Kidney epithelial cell (primary cell): Measurements from ENCODE around the gene MFAP3. TPM values are rescaled to one million over a fixed set of nuclear protein-coding genes. Genes with fewer than 3 reads are reported as not detected.
"Not testable (repeated sequence)": the region's sequence is repeated elsewhere in the genome, so short reads cannot be mapped to it uniquely, and the experiment has no call there.

Source experiments
- DNase-seq: peaks from one replicate; pipeline ENCODE4 v3.0.0-alpha.2; 2010; ENCODE audit warnings: low read depth
- H3K27me3 ChIP-seq: 2 replicates; pipeline ENCODE4 v1.6.0; 2011; ENCODE audit warnings: low read length; ENCODE audit not compliant: control insufficient read depth, insufficient read depth
- H3K36me3 ChIP-seq: 2 replicates; pipeline ENCODE4 v1.5.1; 2011; ENCODE audit warnings: low read length; ENCODE audit not compliant: control insufficient read depth, insufficient read depth
- H3K4me3 ChIP-seq: 2 replicates; pipeline ENCODE4 v1.5.1; 2011; ENCODE audit warnings: low read depth, mild to moderate bottlenecking, control low read depth, low read length
- total RNA-seq: library from RNA; depleted of rRNA; stranded (reverse); fragments of >200 nt; gene quantifications from 2 replicates; pipeline ENCODE4 v1.2.3, GENCODE V29; 2015
- TF ChIP-seq, protein P1 (sequence below): IDR thresholded peaks from 2 replicates; pipeline ENCODE4 v1.5.1; 2011; ENCODE audit warnings: mild to moderate bottlenecking, moderate library complexity, low read length, control low read depth, inconsistent platforms; ENCODE audit not compliant: insufficient read depth, poor library complexity, severe bottlenecking

Gene MFAP3
- total RNA-seq, 1 donor from 2014 or later = 51.0 TPM

DNA sequence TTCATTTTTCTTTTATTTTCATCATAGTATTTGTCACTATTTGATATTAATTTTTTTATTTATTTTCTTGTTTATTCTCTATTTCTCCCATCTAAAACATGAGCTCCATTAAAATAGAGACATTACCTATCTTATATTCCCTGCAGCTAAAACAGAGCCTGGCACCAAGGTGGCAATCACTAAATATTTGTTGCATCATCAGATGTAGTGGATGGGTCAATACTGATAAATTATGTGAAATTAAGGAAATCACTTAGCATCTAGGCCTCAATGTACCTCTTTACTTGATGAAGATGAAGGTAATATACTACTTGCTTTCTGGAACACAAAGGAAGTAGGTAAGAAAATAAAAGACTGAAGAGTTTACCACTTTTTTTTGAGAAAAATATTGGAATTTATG is 24.6 kb downstream of the MFAP3 start:
- Histone ChIP-seq H3K4me3 (no peak overlapping the region), H3K27me3 (no peaks in the 10 kb centered on the region), H3K36me3 (no peaks in the 10 kb centered on the region)
- no peak for DNase-seq
- TF ChIP-seq, protein P1, sequence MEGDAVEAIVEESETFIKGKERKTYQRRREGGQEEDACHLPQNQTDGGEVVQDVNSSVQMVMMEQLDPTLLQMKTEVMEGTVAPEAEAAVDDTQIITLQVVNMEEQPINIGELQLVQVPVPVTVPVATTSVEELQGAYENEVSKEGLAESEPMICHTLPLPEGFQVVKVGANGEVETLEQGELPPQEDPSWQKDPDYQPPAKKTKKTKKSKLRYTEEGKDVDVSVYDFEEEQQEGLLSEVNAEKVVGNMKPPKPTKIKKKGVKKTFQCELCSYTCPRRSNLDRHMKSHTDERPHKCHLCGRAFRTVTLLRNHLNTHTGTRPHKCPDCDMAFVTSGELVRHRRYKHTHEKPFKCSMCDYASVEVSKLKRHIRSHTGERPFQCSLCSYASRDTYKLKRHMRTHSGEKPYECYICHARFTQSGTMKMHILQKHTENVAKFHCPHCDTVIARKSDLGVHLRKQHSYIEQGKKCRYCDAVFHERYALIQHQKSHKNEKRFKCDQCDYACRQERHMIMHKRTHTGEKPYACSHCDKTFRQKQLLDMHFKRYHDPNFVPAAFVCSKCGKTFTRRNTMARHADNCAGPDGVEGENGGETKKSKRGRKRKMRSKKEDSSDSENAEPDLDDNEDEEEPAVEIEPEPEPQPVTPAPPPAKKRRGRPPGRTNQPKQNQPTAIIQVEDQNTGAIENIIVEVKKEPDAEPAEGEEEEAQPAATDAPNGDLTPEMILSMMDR = no peak

DNA sequence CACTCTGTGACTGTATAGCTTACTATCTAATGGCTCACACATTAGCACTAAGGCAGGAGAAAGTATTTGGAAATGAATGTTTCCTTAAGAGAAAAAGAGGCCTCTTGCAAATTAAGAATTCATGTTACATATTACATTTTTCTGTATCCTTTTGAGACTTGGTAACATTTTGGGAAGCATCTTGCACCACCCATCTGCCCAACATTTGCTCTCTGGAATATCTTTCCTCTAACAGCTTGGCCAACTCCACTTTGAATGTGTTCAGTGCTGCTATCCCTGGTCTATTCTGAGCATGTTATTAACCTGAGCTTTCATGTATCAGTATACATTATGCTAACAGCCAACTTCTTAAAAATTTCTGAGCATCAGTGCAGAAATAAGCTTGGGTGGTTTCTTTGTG is 27.2 kb downstream of the MFAP3 start:
- TF ChIP-seq, protein P1 = no peak

DNA sequence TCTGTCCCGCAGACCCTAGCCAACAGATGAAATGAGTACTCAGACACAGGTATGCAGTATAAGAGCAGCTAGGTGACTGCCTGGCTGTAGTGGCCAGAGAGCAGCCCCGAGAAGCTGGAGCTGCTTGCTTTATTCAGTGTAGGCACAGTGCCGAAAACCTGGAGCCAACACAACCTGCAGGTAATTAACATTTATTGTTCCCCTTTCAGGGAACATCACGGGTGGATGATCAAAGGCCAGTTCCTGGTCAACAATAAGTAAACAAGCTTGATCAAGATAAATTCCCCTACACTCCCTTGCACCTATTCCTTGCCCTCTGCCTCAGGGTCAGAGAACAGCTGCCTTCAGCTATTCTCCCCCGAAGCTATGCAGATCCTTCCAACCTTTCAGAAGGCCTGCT is 31.1 kb downstream of the MFAP3 start:
- not testable (repeated sequence) for H3K36me3 ChIP-seq, H3K4me3 ChIP-seq, H3K27me3 ChIP-seq, DNase-seq

More for the DNA sequence above, 27.2 kb downstream of the MFAP3 start:
- Histone ChIP-seq H3K4me3 (no peak overlapping the region), H3K27me3 (no peaks in the 10 kb centered on the region), H3K36me3 (no peaks in the 10 kb centered on the region)
- no peak for DNase-seq

DNA sequence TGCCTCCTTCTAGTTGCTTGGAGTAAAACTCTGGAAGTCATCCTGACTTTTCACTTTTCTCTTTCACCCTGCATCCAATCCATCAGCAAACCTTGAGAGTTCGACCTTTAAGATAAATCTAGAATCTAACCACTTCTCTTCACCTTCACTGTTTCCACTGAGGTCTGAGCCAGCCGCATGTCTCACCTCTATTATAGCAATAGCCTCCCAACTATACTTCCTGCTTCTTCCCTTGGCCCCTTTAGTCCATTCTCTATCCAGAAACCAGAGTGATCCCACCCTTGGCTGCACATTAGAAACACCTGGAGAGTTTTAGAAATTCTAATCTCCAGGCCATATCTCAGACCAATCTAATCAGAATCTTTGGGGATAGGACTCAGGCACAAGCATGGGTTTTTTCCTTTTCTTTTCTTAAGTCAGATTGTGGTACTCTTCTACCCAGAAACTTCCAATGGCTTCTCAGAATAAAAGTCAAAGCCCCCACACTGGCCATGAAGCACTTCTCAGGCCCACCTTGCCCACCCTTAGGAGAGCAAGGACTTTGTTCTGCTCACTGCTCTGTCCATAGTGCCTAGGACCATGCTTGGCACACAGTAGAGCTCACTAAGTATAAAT is 33.1 kb downstream of the MFAP3 start:
- H3K4me3 ChIP-seq = no peak overlapping the region
- TF ChIP-seq, protein P1 = no peak

DNA sequence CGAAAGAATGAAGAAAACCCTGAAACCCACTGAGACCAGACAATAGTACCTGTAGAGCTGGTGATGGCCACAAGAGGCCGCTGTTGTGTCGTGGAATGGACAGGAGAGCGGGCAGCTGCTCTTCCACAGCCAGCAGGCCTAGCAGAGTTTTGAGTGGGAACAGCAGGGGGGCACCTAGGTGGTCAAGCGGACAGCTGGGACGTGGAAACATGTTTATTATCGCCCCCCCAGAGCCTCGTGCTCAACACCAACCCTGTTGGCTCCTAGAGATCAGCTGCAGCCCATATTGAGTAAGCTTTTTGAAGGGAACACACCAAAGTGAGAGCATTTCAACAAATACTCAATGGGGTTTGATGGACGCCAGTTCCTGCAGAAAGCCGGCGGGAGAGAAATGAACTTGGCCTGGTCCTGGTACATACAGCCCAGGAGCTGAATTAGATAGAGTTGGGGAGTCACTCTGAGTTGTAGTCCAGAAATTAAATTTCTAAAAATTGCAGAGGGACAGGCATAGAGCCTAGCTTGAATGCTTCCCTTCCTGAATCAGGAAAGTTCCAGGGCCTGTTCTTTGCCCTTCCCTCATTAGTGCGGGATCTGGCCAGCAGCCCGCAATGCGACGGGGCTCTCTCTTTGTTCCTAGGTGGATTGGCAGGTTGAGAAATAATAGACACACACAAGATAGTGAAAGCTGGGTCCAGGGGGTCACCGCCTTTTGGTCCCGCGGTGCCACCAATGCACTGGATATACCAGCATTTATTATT is 33.8 kb downstream of the MFAP3 start:
- H3K27me3 ChIP-seq = no peaks in the 10 kb centered on the region
- no peak for DNase-seq
- H3K36me3 ChIP-seq = no peaks in the 10 kb centered on the region
- H3K4me3 ChIP-seq = no peak overlapping the region
- TF ChIP-seq, protein P1 = peak; percentile 88

More for the DNA sequence above, 33.1 kb downstream of the MFAP3 start:
- no peaks in the 10 kb centered on the region for H3K27me3 ChIP-seq
- no peak for DNase-seq
- H3K36me3 ChIP-seq = no peaks in the 10 kb centered on the region

DNA sequence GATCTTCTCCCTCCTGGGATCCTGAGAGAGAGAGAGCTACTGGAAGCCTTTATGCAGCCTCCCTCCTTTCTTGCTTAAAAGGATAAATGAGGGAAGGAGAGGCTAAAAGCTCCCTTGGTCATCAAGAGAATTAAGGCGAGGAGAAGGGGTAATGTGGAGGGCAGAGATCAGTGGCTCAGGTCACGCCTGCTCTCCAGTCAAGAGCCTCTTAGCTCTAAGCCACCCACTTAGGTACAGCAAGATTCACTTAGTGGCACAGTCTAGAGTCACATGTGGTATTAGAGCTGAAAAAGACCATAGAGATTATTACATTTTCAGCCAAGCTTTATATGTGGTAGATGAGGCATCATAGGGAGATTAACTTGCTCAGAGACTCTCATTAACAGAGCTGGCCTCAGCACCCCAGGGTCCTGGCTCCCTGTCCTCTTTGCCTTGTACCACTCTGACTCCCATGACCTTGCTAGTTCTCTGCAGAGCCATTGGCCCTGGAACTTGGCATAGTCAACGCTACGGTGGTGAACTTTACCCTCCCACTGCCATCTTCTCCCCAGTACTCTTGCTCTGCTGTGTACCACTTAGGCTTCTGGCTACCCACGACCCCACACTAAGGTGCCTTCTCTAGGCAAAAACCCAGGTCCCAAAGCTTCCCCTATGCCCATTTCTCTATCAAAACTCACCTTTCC is 37.6 kb downstream of the MFAP3 start:
- no peak for DNase-seq
- TF ChIP-seq, protein P1 = no peak
- Histone ChIP-seq H3K4me3 (no peak overlapping the region), H3K27me3 (no peaks in the 10 kb centered on the region), H3K36me3 (no peaks in the 10 kb centered on the region)
